GM23338 (cell line): Measurements from ENCODE around the gene SH3RF3.

ENCODE experiments used
- CREB1 ChIP-seq: fragments of 250-450 bp; sonication (Bioruptor Pico); IDR thresholded peaks from 2 replicates; pipeline ENCODE4 v1.5.0; 2020; ENCODE audit warnings: low read depth, mild to moderate bottlenecking, moderate library complexity
- CTCF ChIP-seq, 2 experiments: fragments of 200-600 bp in 1 of 2; sonication (generic) in 1 of 2; conservative IDR thresholded peaks; 2 replicates each; pipeline versions ENCODE4 v1.5.1 to v1.6.1; 2016 to 2017; ENCODE audit warnings: antibody characterized with exemption in 2 of 2, low read depth in 2 of 2, mild to moderate bottlenecking in 2 of 2, moderate library complexity in 1 of 2
- ETS1 ChIP-seq: IDR thresholded peaks from 2 replicates; pipeline ENCODE4 v1.6.1; 2016; ENCODE audit warnings: antibody characterized with exemption
- EZH2 ChIP-seq: fragments of 200-600 bp; sonication (generic); IDR thresholded peaks from one replicate; pipeline ENCODE4 v1.8.0; 2017; ENCODE audit warnings: antibody characterized with exemption, mild to moderate bottlenecking, low read depth; ENCODE audit not compliant: unreplicated experiment
- EZH2phosphoT487 ChIP-seq: fragments of 200-600 bp; sonication (generic); IDR thresholded peaks from one replicate; pipeline ENCODE4 v1.8.1; 2018; ENCODE audit warnings: antibody characterized with exemption; ENCODE audit not compliant: unreplicated experiment
- JUNB ChIP-seq: IDR thresholded peaks from one replicate; pipeline ENCODE4 v1.6.1; 2016; ENCODE audit warnings: antibody characterized with exemption; ENCODE audit not compliant: unreplicated experiment
- NANOG ChIP-seq: IDR thresholded peaks from 2 replicates; pipeline ENCODE4 v1.6.1; 2016; ENCODE audit warnings: antibody characterized with exemption, borderline replicate concordance
- POLR2AphosphoS5 ChIP-seq: IDR thresholded peaks from 2 replicates; pipeline ENCODE4 v1.6.1; 2016; ENCODE audit warnings: antibody characterized with exemption, low read depth
- REST ChIP-seq: IDR thresholded peaks from one replicate; pipeline ENCODE4 v1.6.1; 2018; ENCODE audit warnings: antibody characterized with exemption; ENCODE audit not compliant: unreplicated experiment
- ZNF114 ChIP-seq: fragments of 250-450 bp; sonication (Bioruptor Pico); IDR thresholded peaks from 2 replicates; pipeline ENCODE4 v1.5.0; 2020; ENCODE audit warnings: mild to moderate bottlenecking, moderate library complexity
- ZNF462 ChIP-seq: fragments of 250-450 bp; sonication (Bioruptor Pico); IDR thresholded peaks from 2 replicates; pipeline ENCODE4 v1.5.0; 2020; ENCODE audit warnings: mild to moderate bottlenecking, moderate library complexity

GRCh38 chr2:109512076-109512475 is 383.1 kb downstream of the SH3RF3 start:
- TF ChIP-seq REST = no peak
- TF ChIP-seq CTCF (conservative IDR thresholded peaks at IDR 0.05; ENCODE audit: low read depth in 2 of 2) = no peak
- TF ChIP-seq JUNB = no peak
- no peak for TF ChIP-seq EZH2
- no peak for TF ChIP-seq POLR2AphosphoS5
- TF ChIP-seq EZH2phosphoT487 = no peak
- no peak for TF ChIP-seq NANOG
- no peak for TF ChIP-seq ETS1
- no peak for TF ChIP-seq ZNF114 (CRISPR knock-in tag)
- TF ChIP-seq CREB1 = no peak
- TF ChIP-seq ZNF462 = no peak
